SK-N-SH treated with all-trans-retinoic acid at 6 μM for 48 hours (cell line): ENCODE data around the gene EML1.

Source experiments
- ATAC-seq: fragments of 200-7000 bp; cut with Tn5 transposase; 3 replicates; pipeline ENCODE4 v1.9.1; 2020; ENCODE audit warnings: mild to moderate bottlenecking, moderate library complexity
- ARNTL ChIP-seq: fragments of 450-650 bp; formaldehyde crosslinking; IDR thresholded peaks from 2 replicates; pipeline ENCODE4 v1.5.0; 2020; ENCODE audit warnings: low read depth, mild to moderate bottlenecking, moderate library complexity, borderline replicate concordance
- BACH2 ChIP-seq: fragments of 250-450 bp; sonication (Bioruptor Pico); IDR thresholded peaks from 2 replicates; pipeline ENCODE4 v1.9.0; 2021; ENCODE audit warnings: mild to moderate bottlenecking, borderline replicate concordance
- CSDC2 ChIP-seq: fragments of 250-450 bp; sonication (Bioruptor Pico); IDR thresholded peaks from 2 replicates; pipeline ENCODE4 v1.5.0; 2020; ENCODE audit warnings: mild to moderate bottlenecking, moderate library complexity
- CSRNP3 ChIP-seq: fragments of 250-450 bp; sonication (Bioruptor Pico); IDR thresholded peaks from 2 replicates; pipeline ENCODE4 v1.5.1; 2021; ENCODE audit warnings: mild to moderate bottlenecking, moderate library complexity
- ESRRG ChIP-seq: fragments of 250-450 bp; sonication (Bioruptor Pico); IDR thresholded peaks from 2 replicates; pipeline ENCODE4 v1.6.1; 2021; ENCODE audit warnings: mild to moderate bottlenecking
- ISL1 ChIP-seq: fragments of 250-450 bp; sonication (Bioruptor Pico); IDR thresholded peaks from 2 replicates; pipeline ENCODE4 v2.1.2; 2022; ENCODE audit warnings: mild to moderate bottlenecking, moderate library complexity
- OSR1 ChIP-seq: fragments of 250-450 bp; sonication (Bioruptor Pico); IDR thresholded peaks from 2 replicates; pipeline ENCODE4 v1.8.0; 2022; ENCODE audit warnings: moderate library complexity, mild to moderate bottlenecking, inconsistent platforms
- PATZ1 ChIP-seq: fragments of 250-450 bp; sonication (Bioruptor Pico); IDR thresholded peaks from 2 replicates; pipeline ENCODE4 v1.8.0; 2020; ENCODE audit warnings: mild to moderate bottlenecking, moderate library complexity, borderline replicate concordance
- POU6F1 ChIP-seq: fragments of 250-450 bp; sonication (Bioruptor Pico); IDR thresholded peaks from 2 replicates; pipeline ENCODE4 v1.8.0; 2021; ENCODE audit warnings: low read depth, mild to moderate bottlenecking, moderate library complexity, borderline replicate concordance
- PPARA ChIP-seq: fragments of 250-450 bp; sonication (Bioruptor Pico); IDR thresholded peaks from 2 replicates; pipeline ENCODE4 v1.5.0; 2020; ENCODE audit warnings: mild to moderate bottlenecking, borderline replicate concordance
- SNAI2 ChIP-seq: fragments of 250-450 bp; sonication (Bioruptor Pico); IDR thresholded peaks from 2 replicates; pipeline ENCODE4 v1.5.0; 2020; ENCODE audit warnings: mild to moderate bottlenecking, moderate library complexity
- TSHZ2 ChIP-seq: fragments of 250-450 bp; sonication (Bioruptor Pico); IDR thresholded peaks from 2 replicates; pipeline ENCODE4 v1.5.0; 2020; ENCODE audit warnings: mild to moderate bottlenecking, moderate library complexity
- ZC3H10 ChIP-seq: fragments of 250-450 bp; sonication (Bioruptor Pico); IDR thresholded peaks from 2 replicates; pipeline ENCODE4 v1.5.1; 2021; ENCODE audit warnings: mild to moderate bottlenecking, moderate library complexity
- ZFP3 ChIP-seq: fragments of 250-450 bp; sonication (Bioruptor Pico); IDR thresholded peaks from 2 replicates; pipeline ENCODE4 v1.5.0; 2020; ENCODE audit warnings: mild to moderate bottlenecking, moderate library complexity
- ZFP30 ChIP-seq: fragments of 450-650 bp; formaldehyde crosslinking; IDR thresholded peaks from 2 replicates; pipeline ENCODE4 v1.5.0; 2022; ENCODE audit warnings: mild to moderate bottlenecking, moderate library complexity
- ZNF565 ChIP-seq: fragments of 450-650 bp; formaldehyde crosslinking; conservative IDR thresholded peaks from 2 replicates; pipeline ENCODE4 v1.5.0; 2020; ENCODE audit warnings: low read depth, mild to moderate bottlenecking, moderate library complexity
- ZNF70 ChIP-seq: fragments of 450-650 bp; formaldehyde crosslinking; IDR thresholded peaks from 2 replicates; pipeline ENCODE4 v1.5.0; 2020; ENCODE audit warnings: mild to moderate bottlenecking, moderate library complexity
- ZNF8 ChIP-seq: fragments of 450-650 bp; formaldehyde crosslinking; IDR thresholded peaks from 2 replicates; pipeline ENCODE4 v1.5.0; 2020; ENCODE audit warnings: mild to moderate bottlenecking, moderate library complexity
- TF ChIP-seq, protein P1 (sequence below): fragments of 250-450 bp; sonication (Bioruptor Pico); IDR thresholded peaks from 2 replicates; pipeline ENCODE4 v1.5.1; 2020; ENCODE audit warnings: low read depth, mild to moderate bottlenecking, moderate library complexity

Gene EML1

DNA sequence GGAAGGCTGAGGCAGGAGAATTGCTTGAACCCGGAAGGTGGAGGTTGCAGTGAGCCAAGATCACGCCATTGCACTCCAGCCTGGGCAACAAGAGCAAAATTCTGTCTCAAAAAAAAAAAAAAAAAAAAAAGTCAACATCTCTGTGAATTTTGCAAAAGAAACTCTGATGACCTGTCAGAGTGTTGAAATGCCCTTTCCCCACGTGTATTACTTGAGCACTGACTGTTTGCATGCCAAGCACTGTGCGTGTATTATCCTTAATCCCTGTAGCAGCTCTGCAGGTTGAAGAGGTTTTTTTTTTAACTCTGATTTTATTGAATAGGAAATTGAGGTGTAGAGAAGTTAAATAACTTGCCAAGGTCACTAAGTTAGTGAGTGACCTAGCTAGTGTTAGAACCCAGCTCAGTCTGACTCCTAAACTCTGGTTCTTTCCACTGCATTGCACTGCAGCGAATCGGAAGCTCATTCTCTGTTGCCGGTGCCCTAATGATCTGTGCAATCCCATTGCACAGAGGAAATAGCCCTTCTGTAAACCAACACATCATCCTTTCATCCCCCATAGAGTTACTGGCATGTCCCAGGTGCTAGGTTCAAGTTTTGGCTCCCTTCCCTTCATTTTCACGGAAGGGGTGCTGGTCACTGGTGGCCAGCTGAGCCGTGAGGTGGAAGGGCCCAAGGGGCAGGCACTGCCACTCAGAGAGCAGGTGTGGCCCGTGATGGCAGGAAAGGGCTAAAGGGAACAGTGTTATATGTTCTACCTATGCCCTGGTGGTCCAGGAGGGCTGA is 122.3 kb downstream of the EML1 start:
- TF ChIP-seq ZNF70 (CRISPR knock-in tag) (no peak), BACH2 (no peak)
- ATAC-seq = no peak

DNA sequence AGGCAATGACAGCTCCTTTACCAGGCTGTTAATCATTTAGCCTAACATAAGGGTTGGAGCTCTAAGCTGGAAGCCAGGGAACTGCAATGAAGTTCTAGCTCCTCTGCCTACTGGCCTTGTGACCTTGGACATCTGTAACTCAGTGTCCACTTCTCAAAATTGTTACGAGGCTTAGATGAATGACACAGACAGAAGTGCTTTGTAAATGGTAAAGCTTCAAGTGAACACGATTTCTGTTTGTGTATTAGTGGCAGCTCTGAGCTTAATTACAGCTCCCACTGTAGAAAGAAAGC is 122.8 kb downstream of the EML1 start:
- no peak for ATAC-seq
- TF ChIP-seq CSRNP3 (CRISPR knock-in tag) = no peak

GRCh38 chr14:99918781-99919180 is 125.6 kb downstream of the EML1 start:
- no peak for TF ChIP-seq ZNF70 (CRISPR knock-in tag)
- no peak for TF ChIP-seq ESRRG (CRISPR knock-in tag)
- ATAC-seq = no peak

- no peak for ATAC-seq
- no peak for TF ChIP-seq PATZ1 (CRISPR knock-in tag)
- TF ChIP-seq ISL1 (CRISPR knock-in tag) = no peak
- no peak for TF ChIP-seq SNAI2 (CRISPR knock-in tag)
- TF ChIP-seq ZNF8 = no peak
- TF ChIP-seq, protein P1, sequence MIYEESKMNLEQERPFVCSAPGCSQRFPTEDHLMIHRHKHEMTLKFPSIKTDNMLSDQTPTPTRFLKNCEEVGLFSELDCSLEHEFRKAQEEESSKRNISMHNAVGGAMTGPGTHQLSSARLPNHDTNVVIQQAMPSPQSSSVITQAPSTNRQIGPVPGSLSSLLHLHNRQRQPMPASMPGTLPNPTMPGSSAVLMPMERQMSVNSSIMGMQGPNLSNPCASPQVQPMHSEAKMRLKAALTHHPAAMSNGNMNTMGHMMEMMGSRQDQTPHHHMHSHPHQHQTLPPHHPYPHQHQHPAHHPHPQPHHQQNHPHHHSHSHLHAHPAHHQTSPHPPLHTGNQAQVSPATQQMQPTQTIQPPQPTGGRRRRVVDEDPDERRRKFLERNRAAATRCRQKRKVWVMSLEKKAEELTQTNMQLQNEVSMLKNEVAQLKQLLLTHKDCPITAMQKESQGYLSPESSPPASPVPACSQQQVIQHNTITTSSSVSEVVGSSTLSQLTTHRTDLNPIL (CRISPR knock-in tag) = no peak
- TF ChIP-seq ZNF70 (CRISPR knock-in tag) = no peak
- TF ChIP-seq POU6F1 (CRISPR knock-in tag) = no peak
- no peak for TF ChIP-seq TSHZ2 (CRISPR knock-in tag)
- TF ChIP-seq ZNF565 (CRISPR knock-in tag) = no peak
- no peak for TF ChIP-seq ZFP3 (CRISPR knock-in tag)
- TF ChIP-seq BACH2 = no peak
- TF ChIP-seq ZFP30 (CRISPR knock-in tag) = no peak
- TF ChIP-seq ARNTL (CRISPR knock-in tag) = no peak
- TF ChIP-seq OSR1 = no peak
- TF ChIP-seq ZC3H10 = no peak
- TF ChIP-seq CSDC2 (CRISPR knock-in tag) = no peak
- no peak for TF ChIP-seq PPARA (CRISPR knock-in tag)
- no peak for TF ChIP-seq CSRNP3 (CRISPR knock-in tag)
These were observed 128.2 kb downstream of the EML1 start for GRCh38 chr14:99921425-99921824.
